Caco-2 (cell line): Measurements from ENCODE around the gene GIGYF1. TPM values are rescaled to one million over a fixed set of nuclear protein-coding genes. Genes with fewer than 3 reads are reported as not detected.

Source experiments
- BruUV-seq: library from RNA; stranded (reverse); fragments of 400-500 nt; replicated peaks from 2 replicates; lab custom pipeline; 2021; lab: Mats Ljungman, UMichigan
- CTCF ChIA-PET: fragments of 300-600 bp; sonication (Branson Sonifier 250); formaldehyde crosslinking; loops from one replicate; lab custom pipeline; 2022; ENCODE audit warnings: antibody characterized with exemption; lab: Charles Lee
- POLR2A ChIA-PET: fragments of 300-600 bp; sonication (Branson Sonifier 250); formaldehyde crosslinking; loops from one replicate; lab custom pipeline; 2022; ENCODE audit warnings: antibody characterized with exemption; lab: Charles Lee
- DNase-seq, 2 experiments: peaks; one replicate each; pipeline versions ENCODE4 v3.0.0 to v3.0.0-alpha.2; 2020 to 2022
- H3K27me3 ChIP-seq: replicated peaks from 2 replicates; pipeline ENCODE4 v1.6.0; 2011; ENCODE audit warnings: low read length; ENCODE audit not compliant: control insufficient read depth, insufficient read depth
- H3K36me3 ChIP-seq: 2 replicates; pipeline ENCODE4 v1.5.1; 2011; ENCODE audit warnings: low read length; ENCODE audit not compliant: control insufficient read depth, insufficient read depth
- H3K4me1 ChIP-seq: fragments of 250-450 bp; sonication (Bioruptor Pico); 2 replicates; pipeline ENCODE4 v1.5.1; 2020; ENCODE audit warnings: mild to moderate bottlenecking
- H3K4me3 ChIP-seq: 2 replicates; pipeline ENCODE4 v1.5.1; 2011; ENCODE audit warnings: low read depth, mild to moderate bottlenecking, control low read depth, low read length
- H3K9me3 ChIP-seq: fragments of 250-450 bp; sonication (Bioruptor Pico); 2 replicates; pipeline ENCODE4 v1.5.1; 2020; ENCODE audit warnings: mild to moderate bottlenecking, moderate library complexity
- H3K27ac Mint-ChIP-seq: one replicate; pipeline ENCODE4 v1.8.0; 2022; ENCODE audit warnings: mixed read lengths; ENCODE audit not compliant: unreplicated experiment
- H3K27me3 Mint-ChIP-seq: one replicate; pipeline ENCODE4 v1.8.0; 2022; ENCODE audit warnings: mixed read lengths; ENCODE audit not compliant: insufficient read depth, unreplicated experiment
- H3K36me3 Mint-ChIP-seq: one replicate; pipeline ENCODE4 v1.8.0; 2022; ENCODE audit warnings: mild to moderate bottlenecking, mixed read lengths; ENCODE audit not compliant: insufficient read depth, unreplicated experiment
- H3K4me1 Mint-ChIP-seq: one replicate; pipeline ENCODE4 v1.8.0; 2022; ENCODE audit warnings: low read depth, mixed read lengths; ENCODE audit not compliant: unreplicated experiment
- H3K4me3 Mint-ChIP-seq: one replicate; pipeline ENCODE4 v1.8.0; 2022; ENCODE audit warnings: mild to moderate bottlenecking, moderate library complexity, mixed read lengths; ENCODE audit not compliant: unreplicated experiment
- H3K9me3 Mint-ChIP-seq: one replicate; pipeline ENCODE4 v1.8.0; 2022; ENCODE audit warnings: mixed read lengths; ENCODE audit not compliant: unreplicated experiment
- intact Hi-C: fragments of 100-400 bp; cut with micrococcal nuclease; formaldehyde crosslinking; loops from one replicate; pipeline ENCODE4 v1.10.0; 2022; ENCODE audit not compliant: unreplicated experiment
- total RNA-seq: library from RNA; stranded (reverse); gene quantifications from 2 replicates; pipeline ENCODE4 v1.2.3, GENCODE V29; 2022
- TF ChIP-seq, protein P1 (sequence below), 2 experiments: fragments of 200-600 bp in 1 of 2; IDR thresholded peaks; 1 replicate in 1 of 2; 2 replicates in 1 of 2; pipeline versions ENCODE4 v1.5.1 to v1.8.0; 2011 to 2022; ENCODE audit warnings: antibody characterized with exemption in 1 of 2, control low read depth in 1 of 2, inconsistent platforms in 1 of 2, low read depth in 1 of 2, low read length in 1 of 2, mild to moderate bottlenecking in 1 of 2, moderate library complexity in 1 of 2; ENCODE audit not compliant: insufficient read depth in 1 of 2, severe bottlenecking in 1 of 2, unreplicated experiment in 1 of 2

GIGYF1 gene
- total RNA-seq, 1 experiment from 2014 or later = 53.1 TPM

DNA sequence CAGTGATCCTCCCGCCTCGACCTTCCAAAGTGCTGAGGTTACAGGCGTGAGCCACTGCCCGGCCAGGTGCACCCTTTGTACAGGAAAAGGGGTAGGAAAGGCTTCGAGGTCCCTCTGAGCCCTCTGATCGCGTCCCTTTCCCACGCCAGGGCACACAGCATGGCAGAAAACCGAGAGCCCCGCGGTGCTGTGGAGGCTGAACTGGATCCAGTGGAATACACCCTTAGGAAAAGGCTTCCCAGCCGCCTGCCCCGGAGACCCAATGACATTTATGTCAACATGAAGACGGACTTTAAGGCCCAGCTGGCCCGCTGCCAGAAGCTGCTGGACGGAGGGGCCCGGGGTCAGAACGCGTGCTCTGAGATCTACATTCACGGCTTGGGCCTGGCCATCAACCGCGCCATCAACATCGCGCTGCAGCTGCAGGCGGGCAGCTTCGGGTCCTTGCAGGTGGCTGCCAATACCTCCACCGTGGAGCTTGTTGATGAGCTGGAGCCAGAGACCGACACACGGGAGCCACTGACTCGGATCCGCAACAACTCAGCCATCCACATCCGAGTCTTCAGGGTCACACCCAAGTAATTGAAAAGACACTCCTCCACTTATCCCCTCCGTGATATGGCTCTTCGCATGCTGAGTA lies 12.7 kb upstream of the GIGYF1 start:
- no peaks in the 10 kb centered on the region for H3K9me3 ChIP-seq
- no TSS peak for BruUV-seq
- Mint-ChIP-seq H3K36me3 (peaks cover 11% of the 10 kb centered on the region), H3K9me3 (no peaks in the 10 kb centered on the region), H3K27me3 (no peaks in the 10 kb centered on the region), H3K27ac (peak overlapping the region; percentile 97), H3K4me1 (peaks cover 6% of the 10 kb centered on the region), H3K4me3 (peak overlapping the region; percentile 98)
- intact Hi-C loops = no loop called here
- DNase-seq = no peak
- H3K27me3 ChIP-seq = no peaks in the 10 kb centered on the region
- TF ChIP-seq, protein P1, sequence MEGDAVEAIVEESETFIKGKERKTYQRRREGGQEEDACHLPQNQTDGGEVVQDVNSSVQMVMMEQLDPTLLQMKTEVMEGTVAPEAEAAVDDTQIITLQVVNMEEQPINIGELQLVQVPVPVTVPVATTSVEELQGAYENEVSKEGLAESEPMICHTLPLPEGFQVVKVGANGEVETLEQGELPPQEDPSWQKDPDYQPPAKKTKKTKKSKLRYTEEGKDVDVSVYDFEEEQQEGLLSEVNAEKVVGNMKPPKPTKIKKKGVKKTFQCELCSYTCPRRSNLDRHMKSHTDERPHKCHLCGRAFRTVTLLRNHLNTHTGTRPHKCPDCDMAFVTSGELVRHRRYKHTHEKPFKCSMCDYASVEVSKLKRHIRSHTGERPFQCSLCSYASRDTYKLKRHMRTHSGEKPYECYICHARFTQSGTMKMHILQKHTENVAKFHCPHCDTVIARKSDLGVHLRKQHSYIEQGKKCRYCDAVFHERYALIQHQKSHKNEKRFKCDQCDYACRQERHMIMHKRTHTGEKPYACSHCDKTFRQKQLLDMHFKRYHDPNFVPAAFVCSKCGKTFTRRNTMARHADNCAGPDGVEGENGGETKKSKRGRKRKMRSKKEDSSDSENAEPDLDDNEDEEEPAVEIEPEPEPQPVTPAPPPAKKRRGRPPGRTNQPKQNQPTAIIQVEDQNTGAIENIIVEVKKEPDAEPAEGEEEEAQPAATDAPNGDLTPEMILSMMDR (IDR thresholded peaks at IDR 0.05; ENCODE audit: insufficient read depth in 1 of 2, low read depth in 1 of 2, low read length in 1 of 2, severe bottlenecking in 1 of 2, unreplicated experiment in 1 of 2) = no peak
- H3K4me1 ChIP-seq = peaks cover 7% of the 10 kb centered on the region
- 0 out of 2 replicates have a peak, but pooled peaks cover 1% of the 10 kb centered on the region for H3K36me3 ChIP-seq
- peak overlapping the region; percentile 81 for H3K4me3 ChIP-seq
- CTCF ChIA-PET = interaction anchor here (2.5 kb wide), 1 partner anchor 145 kb away, joined by 66 read pairs; the partner anchor contains the start of gene SLC12A9
- POLR2A ChIA-PET = interaction anchor here (1.6 to 2.0 kb wide), 2 partner anchors 94 to 121 kb away, joined by 19 to 35 read pairs; partner anchors contain the start of genes EPHB4 and MOSPD3

DNA sequence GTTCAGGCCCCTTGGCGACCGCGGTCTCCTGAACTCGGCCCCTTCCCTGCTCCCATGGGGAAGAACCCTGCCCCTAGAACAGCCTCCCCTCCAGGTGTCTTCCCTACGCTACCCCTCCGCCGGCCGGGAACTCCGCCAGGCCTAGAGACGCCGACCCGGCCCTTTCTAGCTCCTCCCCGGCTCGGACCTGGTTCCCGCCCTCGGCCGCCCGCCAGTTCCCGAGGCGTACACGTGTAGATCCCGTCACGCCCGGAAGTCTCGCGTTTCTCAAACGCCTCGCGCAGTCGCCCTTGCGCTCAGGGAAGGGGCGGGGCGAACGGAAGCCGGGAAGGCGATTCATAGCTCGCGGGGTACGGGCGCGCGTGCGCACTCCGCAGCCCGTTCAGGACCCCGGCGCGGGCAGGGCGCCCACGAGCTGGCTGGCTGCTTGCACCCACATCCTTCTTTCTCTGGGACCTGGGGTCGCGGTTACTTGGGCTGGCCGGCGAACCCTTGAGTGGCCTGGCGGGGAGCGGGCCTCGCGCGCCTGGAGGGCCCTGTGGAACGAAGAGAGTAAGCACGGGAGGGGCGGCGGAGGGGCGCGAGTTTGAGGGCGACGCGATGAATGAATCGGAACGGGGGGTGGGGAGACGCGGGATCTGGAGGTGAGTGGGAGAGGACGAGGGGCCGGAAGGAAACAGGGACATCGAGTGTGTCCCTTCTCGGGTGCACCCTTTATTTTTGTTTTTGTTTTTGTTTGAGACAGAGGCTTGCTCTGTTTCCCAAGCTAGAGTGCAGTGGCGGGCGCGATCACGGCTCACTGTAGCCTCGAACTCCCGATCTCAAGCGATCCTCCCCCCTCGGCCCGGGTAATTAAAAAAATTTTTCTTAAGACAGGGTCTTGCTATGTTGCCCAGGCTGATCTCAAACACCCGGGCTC lies 12.0 kb upstream of the GIGYF1 start, which contains the start of gene POP7:
POP7 (plus strand) TSS at position 369 of the 919 bp plus-strand sequence. CDS start 710 bp downstream, outside the sequence.
- peak within 1 kb of the TSS; percentile 97 for H3K27ac Mint-ChIP-seq
- no peaks in the 10 kb centered on the region for H3K9me3 Mint-ChIP-seq
- H3K4me3 ChIP-seq = peak within 1 kb of the TSS; percentile 81
- 0 out of 2 replicates have a peak, but pooled peaks cover 1% of the 10 kb centered on the region for H3K36me3 ChIP-seq
- H3K27me3 ChIP-seq = no peaks in the 10 kb centered on the region
- TSS peak; percentile 92 for BruUV-seq
- peaks cover 7% of the 10 kb centered on the region for H3K4me1 ChIP-seq
- H3K36me3 Mint-ChIP-seq = peaks cover 11% of the 10 kb centered on the region
- CTCF ChIA-PET = interaction anchor here (0.5 to 2.5 kb wide), 49 partner anchors 8 to 529 kb away, joined by 3 to 155 read pairs (median 5); partner anchors contain the start of genes EPHB4, EPO, FBXO24 and GIGYF1
- TF ChIP-seq, protein P1 (IDR thresholded peaks at IDR 0.05; ENCODE audit: insufficient read depth in 1 of 2, low read depth in 1 of 2, low read length in 1 of 2, severe bottlenecking in 1 of 2, unreplicated experiment in 1 of 2) = no peak
- H3K4me1 Mint-ChIP-seq = peaks cover 6% of the 10 kb centered on the region
- H3K9me3 ChIP-seq = no peaks in the 10 kb centered on the region
- POLR2A ChIA-PET = interaction anchor here (0.5 to 2.0 kb wide), 29 partner anchors 9 to 277 kb away, joined by 3 to 35 read pairs (median 5); partner anchors contain the start of genes AGFG2, EPHB4, EPO and FBXO24
- intact Hi-C loops = loop anchor here (1.0 kb wide), 4 partner anchors 14 to 146 kb away; partner anchors contain the start of genes EPO and SLC12A9
- H3K4me3 Mint-ChIP-seq = peak within 1 kb of the TSS; percentile 98
- H3K27me3 Mint-ChIP-seq = no peaks in the 10 kb centered on the region
- peak; percentile 99 for DNase-seq
